ENCODE data around the gene ARHGEF16.

ARHGEF16 gene

GRCh38 chr1:3457910-3458883 lies 3.7 kb downstream of the ARHGEF16 start:
- no peak for DNase-seq

GRCh38 chr1:3459051-3459908 lies 4.8 kb downstream of the ARHGEF16 start:
- no peak for DNase-seq

GRCh38 chr1:3459940-3460671 lies 5.6 kb downstream of the ARHGEF16 start:
- DNase-seq = no peak

GRCh38 chr1:3460672-3461131 lies 6.2 kb downstream of the ARHGEF16 start:
- no peak for DNase-seq

- DNase-seq = no peak
Observed at GRCh38 chr1:3461238-3461933, 6.9 kb downstream of the ARHGEF16 start.

GRCh38 chr1:3461934-3462275 lies 7.4 kb downstream of the ARHGEF16 start:
- DNase-seq = no peak

GRCh38 chr1:3462356-3463012 lies 8.0 kb downstream of the ARHGEF16 start:
- DNase-seq = no peak

GRCh38 chr1:3463013-3463385 lies 8.5 kb downstream of the ARHGEF16 start:
- no peak for DNase-seq

- DNase-seq = no peak
Observed at GRCh38 chr1:3463408-3463863, 9.0 kb downstream of the ARHGEF16 start.

GRCh38 chr1:3463891-3464648 lies 9.6 kb downstream of the ARHGEF16 start:
- no peak for DNase-seq

- DNase-seq = no peak
Observed at GRCh38 chr1:3464649-3465025, 10.2 kb downstream of the ARHGEF16 start.

GRCh38 chr1:3465091-3465934 lies 10.8 kb downstream of the ARHGEF16 start:
- no peak for DNase-seq

GRCh38 chr1:3465935-3466321 lies 11.5 kb downstream of the ARHGEF16 start:
- no peak for DNase-seq

- no peak for DNase-seq
Observed at GRCh38 chr1:3466366-3467075, 12.1 kb downstream of the ARHGEF16 start.

GRCh38 chr1:3467096-3468036 lies 12.9 kb downstream of the ARHGEF16 start:
- DNase-seq = no peak

- no peak for DNase-seq
Observed at GRCh38 chr1:3468236-3469103, 14.0 kb downstream of the ARHGEF16 start.
